Caco-2 (cell line): ENCODE measurements around the gene AKR7A2. TPM values are rescaled to one million over a fixed set of nuclear protein-coding genes. Genes with fewer than 3 reads are reported as not detected.

ENCODE experiments used
- BruUV-seq: library from RNA; stranded (reverse); fragments of 400-500 nt; replicated peaks from 2 replicates; lab custom pipeline; 2021; lab: Mats Ljungman, UMichigan
- CTCF ChIA-PET: fragments of 300-600 bp; sonication (Branson Sonifier 250); formaldehyde crosslinking; loops from one replicate; lab custom pipeline; 2022; ENCODE audit warnings: antibody characterized with exemption; lab: Charles Lee
- POLR2A ChIA-PET: fragments of 300-600 bp; sonication (Branson Sonifier 250); formaldehyde crosslinking; loops from one replicate; lab custom pipeline; 2022; ENCODE audit warnings: antibody characterized with exemption; lab: Charles Lee
- DNase-seq, 2 experiments: peaks; one replicate each; pipeline versions ENCODE4 v3.0.0 to v3.0.0-alpha.2; 2020 to 2022
- H3K27me3 ChIP-seq: replicated peaks from 2 replicates; pipeline ENCODE4 v1.6.0; 2011; ENCODE audit warnings: low read length; ENCODE audit not compliant: control insufficient read depth, insufficient read depth
- H3K36me3 ChIP-seq: 2 replicates; pipeline ENCODE4 v1.5.1; 2011; ENCODE audit warnings: low read length; ENCODE audit not compliant: control insufficient read depth, insufficient read depth
- H3K4me1 ChIP-seq: fragments of 250-450 bp; sonication (Bioruptor Pico); 2 replicates; pipeline ENCODE4 v1.5.1; 2020; ENCODE audit warnings: mild to moderate bottlenecking
- H3K4me3 ChIP-seq: 2 replicates; pipeline ENCODE4 v1.5.1; 2011; ENCODE audit warnings: low read depth, mild to moderate bottlenecking, control low read depth, low read length
- H3K9me3 ChIP-seq: fragments of 250-450 bp; sonication (Bioruptor Pico); 2 replicates; pipeline ENCODE4 v1.5.1; 2020; ENCODE audit warnings: mild to moderate bottlenecking, moderate library complexity
- H3K27ac Mint-ChIP-seq: one replicate; pipeline ENCODE4 v1.8.0; 2022; ENCODE audit warnings: mixed read lengths; ENCODE audit not compliant: unreplicated experiment
- H3K27me3 Mint-ChIP-seq: one replicate; pipeline ENCODE4 v1.8.0; 2022; ENCODE audit warnings: mixed read lengths; ENCODE audit not compliant: insufficient read depth, unreplicated experiment
- H3K36me3 Mint-ChIP-seq: one replicate; pipeline ENCODE4 v1.8.0; 2022; ENCODE audit warnings: mild to moderate bottlenecking, mixed read lengths; ENCODE audit not compliant: insufficient read depth, unreplicated experiment
- H3K4me1 Mint-ChIP-seq: one replicate; pipeline ENCODE4 v1.8.0; 2022; ENCODE audit warnings: low read depth, mixed read lengths; ENCODE audit not compliant: unreplicated experiment
- H3K4me3 Mint-ChIP-seq: one replicate; pipeline ENCODE4 v1.8.0; 2022; ENCODE audit warnings: mild to moderate bottlenecking, moderate library complexity, mixed read lengths; ENCODE audit not compliant: unreplicated experiment
- H3K9me3 Mint-ChIP-seq: one replicate; pipeline ENCODE4 v1.8.0; 2022; ENCODE audit warnings: mixed read lengths; ENCODE audit not compliant: unreplicated experiment
- intact Hi-C: fragments of 100-400 bp; cut with micrococcal nuclease; formaldehyde crosslinking; loops from one replicate; pipeline ENCODE4 v1.10.0; 2022; ENCODE audit not compliant: unreplicated experiment
- total RNA-seq: library from RNA; stranded (reverse); gene quantifications from 2 replicates; pipeline ENCODE4 v1.2.3, GENCODE V29; 2022
- TF ChIP-seq, protein P1 (sequence below), 2 experiments: fragments of 200-600 bp in 1 of 2; IDR thresholded peaks; 1 replicate in 1 of 2; 2 replicates in 1 of 2; pipeline versions ENCODE4 v1.5.1 to v1.8.0; 2011 to 2022; ENCODE audit warnings: antibody characterized with exemption in 1 of 2, control low read depth in 1 of 2, inconsistent platforms in 1 of 2, low read depth in 1 of 2, low read length in 1 of 2, mild to moderate bottlenecking in 1 of 2, moderate library complexity in 1 of 2; ENCODE audit not compliant: insufficient read depth in 1 of 2, severe bottlenecking in 1 of 2, unreplicated experiment in 1 of 2

AKR7A2 gene
- total RNA-seq, 1 experiment from 2014 or later = 55.4 TPM

GRCh38 chr1:19324665-19324990 is 12.7 kb upstream of the AKR7A2 start:
- Mint-ChIP-seq H3K36me3 (peaks cover 25% of the 10 kb centered on the region), H3K4me3 (no peak overlapping the region)

DNA sequence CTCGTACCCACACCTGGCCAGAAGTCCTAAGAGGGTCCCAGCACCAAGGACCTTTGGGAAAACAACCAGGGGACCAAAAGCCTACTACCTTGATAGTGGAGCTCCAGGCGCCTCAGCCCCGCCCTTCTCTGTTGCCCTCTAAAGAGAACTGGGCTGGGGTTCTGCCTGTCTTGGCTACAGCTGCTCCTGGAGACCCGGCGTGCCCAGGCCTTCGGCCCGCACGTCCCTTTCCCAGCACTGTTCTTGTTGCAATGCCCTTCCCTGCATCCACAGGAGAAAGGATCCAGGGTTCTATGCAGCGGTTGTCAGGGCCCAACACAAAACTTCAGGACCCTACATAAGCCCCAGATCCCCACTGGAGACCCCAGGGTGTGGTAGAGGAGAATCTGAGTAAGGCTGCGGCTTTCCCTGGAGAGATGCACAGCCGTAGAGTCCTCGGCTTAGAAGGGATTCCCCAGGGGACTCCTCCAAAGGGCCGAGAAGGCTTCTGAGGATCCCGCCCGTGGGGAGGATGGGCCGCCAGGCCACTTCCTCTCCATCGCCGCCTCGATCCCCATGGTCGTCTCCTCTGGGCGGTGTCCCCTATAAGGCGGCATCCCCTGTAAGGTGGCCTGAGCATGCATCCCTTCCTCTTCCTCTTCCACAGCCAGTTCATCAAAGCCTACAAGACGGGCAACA is 12.2 kb upstream of the AKR7A2 start:
- TF ChIP-seq, protein P1, sequence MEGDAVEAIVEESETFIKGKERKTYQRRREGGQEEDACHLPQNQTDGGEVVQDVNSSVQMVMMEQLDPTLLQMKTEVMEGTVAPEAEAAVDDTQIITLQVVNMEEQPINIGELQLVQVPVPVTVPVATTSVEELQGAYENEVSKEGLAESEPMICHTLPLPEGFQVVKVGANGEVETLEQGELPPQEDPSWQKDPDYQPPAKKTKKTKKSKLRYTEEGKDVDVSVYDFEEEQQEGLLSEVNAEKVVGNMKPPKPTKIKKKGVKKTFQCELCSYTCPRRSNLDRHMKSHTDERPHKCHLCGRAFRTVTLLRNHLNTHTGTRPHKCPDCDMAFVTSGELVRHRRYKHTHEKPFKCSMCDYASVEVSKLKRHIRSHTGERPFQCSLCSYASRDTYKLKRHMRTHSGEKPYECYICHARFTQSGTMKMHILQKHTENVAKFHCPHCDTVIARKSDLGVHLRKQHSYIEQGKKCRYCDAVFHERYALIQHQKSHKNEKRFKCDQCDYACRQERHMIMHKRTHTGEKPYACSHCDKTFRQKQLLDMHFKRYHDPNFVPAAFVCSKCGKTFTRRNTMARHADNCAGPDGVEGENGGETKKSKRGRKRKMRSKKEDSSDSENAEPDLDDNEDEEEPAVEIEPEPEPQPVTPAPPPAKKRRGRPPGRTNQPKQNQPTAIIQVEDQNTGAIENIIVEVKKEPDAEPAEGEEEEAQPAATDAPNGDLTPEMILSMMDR (IDR thresholded peaks at IDR 0.05; ENCODE audit: insufficient read depth in 1 of 2, low read depth in 1 of 2, low read length in 1 of 2, severe bottlenecking in 1 of 2, unreplicated experiment in 1 of 2) = no peak
- Histone ChIP-seq H3K4me3 (no peak overlapping the region), H3K4me1 (no peaks in the 10 kb centered on the region), H3K9me3 (no peaks in the 10 kb centered on the region), H3K27me3 (no peaks in the 10 kb centered on the region), H3K36me3 (no peaks in the 10 kb centered on the region; the same call in 1 of the 2 replicates)
- intact Hi-C loops = no loop called here
- no peaks in the 10 kb centered on the region for H3K4me1 Mint-ChIP-seq
- H3K27ac Mint-ChIP-seq = no peak overlapping the region
- CTCF ChIA-PET = no interaction called here
- no peak for DNase-seq
- no peak overlapping the region for H3K4me3 Mint-ChIP-seq
- no peaks in the 10 kb centered on the region for H3K9me3 Mint-ChIP-seq
- no TSS peak for BruUV-seq
- peaks cover 22% of the 10 kb centered on the region for H3K36me3 Mint-ChIP-seq
- POLR2A ChIA-PET = no interaction called here
- no peaks in the 10 kb centered on the region for H3K27me3 Mint-ChIP-seq

More at GRCh38 chr1:19324665-19324990, 12.7 kb upstream of the AKR7A2 start:
- Histone ChIP-seq H3K4me1 (no peaks in the 10 kb centered on the region), H3K4me3 (no peak overlapping the region), H3K36me3 (no peaks in the 10 kb centered on the region; the same call in 1 of the 2 replicates), H3K9me3 (no peaks in the 10 kb centered on the region), H3K27me3 (no peaks in the 10 kb centered on the region)
- ChIA-PET POLR2A (no interaction called here), CTCF (no interaction called here)
- no peak for DNase-seq
- no peaks in the 10 kb centered on the region for H3K4me1 Mint-ChIP-seq
- H3K9me3 Mint-ChIP-seq = no peaks in the 10 kb centered on the region
- no peak overlapping the region for H3K27ac Mint-ChIP-seq
- H3K27me3 Mint-ChIP-seq = no peaks in the 10 kb centered on the region
- TF ChIP-seq, protein P1 (IDR thresholded peaks at IDR 0.05; ENCODE audit: insufficient read depth in 1 of 2, low read depth in 1 of 2, low read length in 1 of 2, severe bottlenecking in 1 of 2, unreplicated experiment in 1 of 2) = no peak
- BruUV-seq = no TSS peak
- intact Hi-C loops = no loop called here

DNA sequence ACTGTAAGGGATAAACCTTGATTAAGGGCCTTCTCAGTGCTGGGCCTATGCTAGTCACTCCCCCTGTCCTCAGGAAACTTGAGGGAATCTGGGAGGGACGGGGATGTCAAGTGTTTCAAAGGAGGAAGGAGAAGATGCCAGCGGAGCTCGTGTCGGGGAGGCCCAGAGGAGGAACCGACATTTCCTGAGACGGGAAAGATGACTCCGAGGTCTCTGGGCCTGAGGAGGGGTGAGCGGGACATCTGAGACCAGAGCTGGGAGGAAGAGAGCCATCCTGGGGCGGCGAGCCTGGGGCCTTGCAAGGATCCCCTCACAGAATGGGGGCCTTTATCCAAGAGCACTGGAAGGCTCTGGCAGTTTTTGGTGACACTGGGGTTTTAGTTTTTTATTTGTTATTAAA is 10.5 kb upstream of the AKR7A2 start:
- H3K4me1 Mint-ChIP-seq = no peaks in the 10 kb centered on the region
- Histone ChIP-seq H3K27me3 (no peaks in the 10 kb centered on the region), H3K4me3 (no peak overlapping the region), H3K4me1 (no peaks in the 10 kb centered on the region), H3K9me3 (no peaks in the 10 kb centered on the region), H3K36me3 (no peaks in the 10 kb centered on the region; the same call in 1 of the 2 replicates)
- DNase-seq = no peak
- H3K4me3 Mint-ChIP-seq = no peak overlapping the region
- CTCF ChIA-PET = interaction anchor here (0.6 kb wide), 1 partner anchor 35 kb away, joined by 3 read pairs; no protein-coding TSS in a partner anchor
- no peaks in the 10 kb centered on the region for H3K27me3 Mint-ChIP-seq
- H3K9me3 Mint-ChIP-seq = no peaks in the 10 kb centered on the region
- no TSS peak for BruUV-seq
- H3K27ac Mint-ChIP-seq = no peak overlapping the region
- TF ChIP-seq, protein P1 (IDR thresholded peaks at IDR 0.05; ENCODE audit: insufficient read depth in 1 of 2, low read depth in 1 of 2, low read length in 1 of 2, severe bottlenecking in 1 of 2, unreplicated experiment in 1 of 2) = no peak
- H3K36me3 Mint-ChIP-seq = peaks cover 14% of the 10 kb centered on the region
- POLR2A ChIA-PET = no interaction called here
- intact Hi-C loops = no loop called here
